Activated naive CD4-positive, alpha-beta T cell treated with anti-CD3 and anti-CD28 coated beads for 36 hours (primary cell): ENCODE measurements around the gene CELA2A. TPM values are rescaled to one million over a fixed set of nuclear protein-coding genes. Genes with fewer than 3 reads are reported as not detected.
"Not testable (repeated sequence)": the region's sequence is repeated elsewhere in the genome, so short reads cannot be mapped to it uniquely, and the experiment has no call there.

Experiments
- CTCF ChIA-PET: fragments of 350-600 bp; sonication (Branson Sonifier 250); formaldehyde crosslinking; loops from one replicate; lab custom pipeline; 2021; ENCODE audit warnings: antibody characterized with exemption; lab: Charles Lee
- DNase-seq: peaks from one replicate; pipeline ENCODE4 v3.0.0-alpha.2; 2020
- H3K27ac Mint-ChIP-seq: one replicate; pipeline ENCODE4 v1.8.0; 2021; ENCODE audit warnings: mild to moderate bottlenecking, mixed read lengths
- H3K27me3 Mint-ChIP-seq: one replicate; pipeline ENCODE4 v1.8.0; 2021; ENCODE audit warnings: low read depth, mixed read lengths
- H3K36me3 Mint-ChIP-seq: one replicate; pipeline ENCODE4 v1.8.0; 2021; ENCODE audit warnings: low read depth, mixed read lengths
- H3K4me1 Mint-ChIP-seq: one replicate; pipeline ENCODE4 v1.8.0; 2021; ENCODE audit warnings: low read depth, mixed read lengths
- H3K4me3 Mint-ChIP-seq: one replicate; pipeline ENCODE4 v1.8.0; 2021; ENCODE audit warnings: mild to moderate bottlenecking, moderate library complexity, mixed read lengths
- H3K9me3 Mint-ChIP-seq: one replicate; pipeline ENCODE4 v1.8.0; 2021; ENCODE audit warnings: mixed read lengths
- intact Hi-C: fragments of 100-400 bp; cut with micrococcal nuclease; formaldehyde crosslinking; loops from one replicate; pipeline ENCODE4 v1.15.1; 2023
- total RNA-seq, 2 experiments: library from RNA; stranded (reverse); gene quantifications; one replicate each; pipeline ENCODE4 v1.2.3, GENCODE V29; 2021

CELA2A gene
- total RNA-seq, 2 experiments from 2014 or later, result not detected

GRCh38 chr1:15514557-15514956 lies 58.0 kb downstream of the CELA2A start:
- CTCF ChIA-PET, result interaction anchor here (0.7 to 1.1 kb wide), 2 partner anchors 9 to 14 kb away, joined by 4 read pairs; no protein-coding TSS in a partner anchor
- H3K36me3 Mint-ChIP-seq, H3K4me3 Mint-ChIP-seq, H3K9me3 Mint-ChIP-seq, intact Hi-C loops, H3K27me3 Mint-ChIP-seq, H3K4me1 Mint-ChIP-seq, DNase-seq: not testable (repeated sequence)
- peak overlapping the region; percentile 15 for H3K27ac Mint-ChIP-seq

DNA sequence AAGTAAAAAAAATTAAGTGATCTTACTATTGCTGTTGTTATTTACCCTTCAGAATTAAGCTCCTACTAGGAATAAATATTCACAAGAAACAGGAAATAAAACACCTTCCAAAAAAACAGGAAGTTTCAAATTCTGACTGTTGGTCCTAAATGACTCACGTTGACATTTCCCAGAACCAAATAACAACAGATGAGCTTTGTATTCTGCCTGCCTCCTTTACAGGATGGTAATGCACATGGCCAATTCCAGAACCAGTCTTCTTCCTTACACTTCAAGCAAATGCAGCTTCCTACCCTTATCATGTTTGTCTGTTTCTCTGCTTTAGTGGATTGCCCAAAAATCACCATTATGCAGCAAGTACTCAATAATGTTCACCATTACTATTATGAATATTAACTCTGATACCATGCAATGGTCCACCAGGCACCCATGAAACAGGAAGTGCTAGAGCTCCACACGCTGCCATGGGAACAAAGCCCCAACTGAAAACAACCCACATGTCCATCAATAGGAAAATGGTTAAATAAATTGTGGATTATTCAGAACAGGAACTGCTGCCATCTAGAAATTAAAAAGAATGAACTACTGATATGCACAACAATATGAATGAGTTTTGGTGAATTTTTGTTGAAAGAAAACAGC lies 58.6 kb downstream of the CELA2A start:
- Mint-ChIP-seq H3K27me3 (no peaks in the 10 kb centered on the region), H3K27ac (no peak overlapping the region), H3K4me1 (peaks cover 8% of the 10 kb centered on the region), H3K36me3 (peaks cover 8% of the 10 kb centered on the region), H3K9me3 (no peaks in the 10 kb centered on the region), H3K4me3 (no peak overlapping the region)
- intact Hi-C loops, result no loop called here
- CTCF ChIA-PET, result interaction anchor here (0.7 to 1.1 kb wide), 3 partner anchors 8 to 115 kb away, joined by 3 to 4 read pairs (median 4); no protein-coding TSS in a partner anchor
- no peak for DNase-seq

- CTCF ChIA-PET, result no interaction called here
- Mint-ChIP-seq H3K27ac (no peak overlapping the region), H3K27me3 (no peaks in the 10 kb centered on the region), H3K4me3 (no peak overlapping the region), H3K36me3 (peaks cover 5% of the 10 kb centered on the region), H3K4me1 (peaks cover 26% of the 10 kb centered on the region), H3K9me3 (no peaks in the 10 kb centered on the region)
- intact Hi-C loops, result loop anchor here (5.0 to 10.0 kb wide), 3 partner anchors 267 to 1535 kb away; partner anchors contain the start of gene SDHB
- DNase-seq, result no peak
Observed at GRCh38 chr1:15519625-15520024, 63.1 kb downstream of the CELA2A start.

DNA sequence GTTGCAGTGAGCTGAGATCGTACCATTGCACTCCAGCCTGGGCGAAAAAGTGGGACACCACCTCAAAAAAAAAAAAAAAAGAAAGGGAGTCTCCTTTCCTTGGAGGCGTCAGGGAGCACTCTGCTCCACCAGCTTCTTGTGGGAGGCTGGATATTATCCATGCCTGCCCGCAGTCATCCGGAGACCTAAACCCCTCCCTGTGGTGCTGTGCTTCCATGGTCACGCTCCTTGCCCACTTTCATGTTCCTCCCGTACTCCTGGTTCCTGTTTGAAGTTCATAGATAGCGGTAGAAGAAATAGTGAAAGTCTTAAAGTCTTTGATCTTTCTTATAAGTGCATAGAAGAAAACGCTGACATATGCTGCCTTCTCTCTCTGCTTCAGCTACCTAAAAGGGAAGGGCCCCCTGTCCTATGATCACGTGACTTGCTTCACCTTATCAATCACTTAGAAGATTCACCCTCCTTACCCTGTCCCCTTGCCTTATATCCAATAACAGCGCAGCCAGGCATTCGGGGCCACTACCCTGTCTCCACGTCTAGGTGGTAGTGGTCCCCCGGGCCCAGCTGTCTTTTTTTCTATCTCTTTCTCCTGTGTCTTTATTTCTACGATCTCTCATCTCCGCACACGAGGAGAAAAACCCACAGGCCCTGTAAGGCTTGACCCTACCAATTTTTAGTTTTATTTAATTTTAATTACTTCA lies 64.8 kb downstream of the CELA2A start:
- H3K27me3 Mint-ChIP-seq, DNase-seq, H3K36me3 Mint-ChIP-seq, H3K4me3 Mint-ChIP-seq, H3K27ac Mint-ChIP-seq, H3K9me3 Mint-ChIP-seq: not testable (repeated sequence)
- intact Hi-C loops, result loop anchor here (5.0 to 10.0 kb wide), 3 partner anchors 269 to 1533 kb away; partner anchors contain the start of gene SDHB
- CTCF ChIA-PET, result interaction anchor here (0.7 kb wide), 1 partner anchor 472 kb away, joined by 5 read pairs; no protein-coding TSS in a partner anchor
- H3K4me1 Mint-ChIP-seq, result peaks cover 28% of the 10 kb centered on the region

Other genes with a start within 250 kb of the CELA2A start
- under 1 TPM in 1 of 2 experiments, not detected in 1; 0.45 TPM for gene FHAD1, start 209.5 kb upstream of the CELA2A start, total RNA-seq
- gene EFHD2, start 46.8 kb upstream of the CELA2A start, total RNA-seq, result 10 to 100 TPM; 35.0 to 36.0 TPM
- not detected for gene CTRC, start 18.3 kb upstream of the CELA2A start, total RNA-seq
- not detected for gene CELA2B, start 19.4 kb downstream of the CELA2A start, total RNA-seq
- gene CASP9, start 67.5 kb downstream of the CELA2A start, total RNA-seq, result 1 to 10 TPM; 6.3 to 6.5 TPM
- gene DNAJC16, start 70.1 kb downstream of the CELA2A start, total RNA-seq, result 1 to 10 TPM; 7.1 to 9.8 TPM
- gene AGMAT, start 128.3 kb downstream of the CELA2A start, total RNA-seq, result 10 to 100 TPM; 15.9 to 16.2 TPM
- gene DDI2, start 160.7 kb downstream of the CELA2A start, total RNA-seq, result 10 to 100 TPM; 19.6 to 20.7 TPM
- gene PLEKHM2, start 227.6 kb downstream of the CELA2A start, total RNA-seq, result 10 to 100 TPM; 44.2 to 48.3 TPM